ENCODE data around the gene PARVB.

The PARVB gene, protein sequence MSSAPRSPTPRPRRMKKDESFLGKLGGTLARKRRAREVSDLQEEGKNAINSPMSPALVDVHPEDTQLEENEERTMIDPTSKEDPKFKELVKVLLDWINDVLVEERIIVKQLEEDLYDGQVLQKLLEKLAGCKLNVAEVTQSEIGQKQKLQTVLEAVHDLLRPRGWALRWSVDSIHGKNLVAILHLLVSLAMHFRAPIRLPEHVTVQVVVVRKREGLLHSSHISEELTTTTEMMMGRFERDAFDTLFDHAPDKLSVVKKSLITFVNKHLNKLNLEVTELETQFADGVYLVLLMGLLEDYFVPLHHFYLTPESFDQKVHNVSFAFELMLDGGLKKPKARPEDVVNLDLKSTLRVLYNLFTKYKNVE

DNA sequence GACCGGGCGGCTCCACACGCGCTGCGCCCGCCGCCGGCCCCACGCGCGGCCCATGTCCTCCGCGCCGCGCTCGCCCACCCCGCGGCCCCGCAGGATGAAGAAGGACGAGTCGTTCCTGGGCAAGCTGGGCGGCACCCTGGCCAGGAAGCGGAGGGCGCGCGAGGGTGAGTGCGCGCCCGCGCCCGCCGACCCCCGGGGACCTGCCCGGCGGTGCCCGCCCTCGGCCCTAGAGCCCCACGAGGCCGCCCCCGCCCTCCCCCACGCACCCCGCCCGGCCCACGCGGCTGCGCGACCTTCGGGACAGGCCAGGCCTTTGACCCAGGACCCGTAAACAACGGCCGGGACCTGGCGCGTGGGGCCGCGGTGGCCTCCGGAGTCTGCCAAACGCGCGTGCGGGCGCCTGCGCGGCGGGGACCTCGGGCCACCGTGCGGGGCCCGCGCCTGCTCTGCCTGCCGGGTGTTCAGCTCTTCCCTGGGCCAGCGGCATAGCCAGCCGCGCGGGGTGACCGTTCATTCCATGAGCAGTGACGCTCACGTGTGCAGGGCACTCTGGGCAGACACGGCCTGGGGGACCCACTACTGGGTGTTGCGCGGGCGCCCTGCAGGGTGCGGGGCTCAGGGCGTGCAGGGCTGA lies at the start of gene PARVB:
Gene PARVB (plus strand): TSS at position 15 of the 634 bp plus-strand sequence. CDS start 38 bp downstream, at position 53.
- DNase-seq (ENCODE audit: low read depth): peak; percentile 6

DNA sequence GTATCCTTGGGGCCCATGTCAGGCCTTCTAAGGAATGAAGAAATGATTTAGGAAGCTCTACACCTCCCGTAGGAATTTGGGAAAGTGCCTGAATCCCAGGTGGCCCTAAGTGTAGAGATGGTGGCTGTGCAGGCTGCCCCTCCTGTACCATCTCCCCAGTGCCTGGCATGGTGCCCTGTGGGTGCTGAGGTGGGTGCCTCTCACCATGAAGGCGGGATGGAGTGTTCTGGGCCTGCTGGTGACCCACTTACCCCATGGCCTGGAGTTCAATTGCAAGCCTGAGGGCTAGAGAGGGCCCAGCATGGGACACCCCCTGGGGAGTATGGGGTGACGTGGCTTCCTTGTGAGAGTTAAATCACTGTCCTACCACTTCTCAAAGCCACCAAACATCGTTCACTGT lies 49.1 kb upstream of the PARVB start:
- DNase-seq (ENCODE audit: low read depth): no peak

DNA sequence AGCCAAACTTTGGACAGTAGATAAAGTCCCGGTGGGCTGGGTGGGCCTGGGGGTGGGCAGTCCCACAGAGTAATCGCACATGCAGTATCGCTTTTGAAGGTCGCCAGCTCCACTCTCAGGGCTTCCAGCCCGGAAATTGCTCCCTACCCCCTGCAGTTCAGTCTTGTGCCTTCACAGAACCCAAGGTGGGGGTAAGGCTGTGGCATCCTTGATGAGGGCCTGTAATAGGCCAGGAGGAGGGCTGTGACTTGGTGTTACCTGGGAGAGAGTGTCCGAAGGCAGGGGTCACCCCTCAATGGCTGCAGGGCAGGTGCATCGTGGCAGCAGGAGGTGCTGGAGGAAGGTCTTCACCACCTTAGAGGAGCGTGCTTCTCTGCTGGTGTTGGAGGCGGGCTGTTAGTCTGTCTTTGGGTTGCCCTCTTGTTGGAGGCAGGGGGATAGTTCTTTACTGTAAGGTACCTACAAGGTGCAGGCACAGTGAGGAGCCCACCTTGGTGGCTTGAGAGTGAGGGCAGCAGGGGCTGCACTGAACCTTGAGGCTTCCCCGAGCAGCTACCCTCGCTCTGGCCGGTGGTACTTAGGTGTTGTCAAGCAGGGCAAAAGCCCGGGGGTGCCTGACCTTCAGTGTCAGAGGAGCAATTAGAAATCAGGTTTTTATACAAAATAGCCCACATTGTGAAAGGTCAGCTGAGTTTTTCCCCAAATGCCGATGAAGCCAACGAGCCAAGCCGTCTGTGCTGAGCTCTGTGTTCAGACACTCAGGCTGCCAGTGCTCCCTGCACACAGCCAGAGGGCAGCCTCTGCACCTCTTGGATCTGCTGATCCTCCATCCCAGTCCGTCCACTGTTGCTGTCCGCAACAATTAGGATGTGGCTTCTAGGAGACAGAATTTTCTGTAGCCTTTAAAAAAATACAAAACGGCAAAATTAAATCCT lies 47.0 kb upstream of the PARVB start:
- DNase-seq (ENCODE audit: low read depth): no peak

DNA sequence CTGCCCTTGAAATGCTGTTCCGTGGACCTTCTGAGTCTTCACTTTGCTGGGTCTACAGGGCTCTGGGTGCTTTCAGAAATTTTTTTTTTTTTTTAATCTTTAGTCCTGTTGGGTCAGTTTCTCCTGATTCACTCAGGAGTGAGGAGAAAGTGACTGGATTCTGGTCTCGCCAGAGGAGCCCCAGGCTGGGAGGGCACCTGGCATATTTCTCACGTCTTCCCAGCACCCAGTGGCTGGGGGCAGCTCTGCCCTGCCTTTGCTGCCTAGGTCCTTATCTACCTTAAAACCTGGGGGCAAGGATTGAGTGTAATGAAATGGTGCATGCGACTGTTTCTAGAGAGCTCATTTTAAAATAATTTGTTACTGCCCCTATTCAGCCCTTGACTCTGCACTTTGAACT lies 45.5 kb upstream of the PARVB start:
- no peak for DNase-seq (ENCODE audit: low read depth)

DNA sequence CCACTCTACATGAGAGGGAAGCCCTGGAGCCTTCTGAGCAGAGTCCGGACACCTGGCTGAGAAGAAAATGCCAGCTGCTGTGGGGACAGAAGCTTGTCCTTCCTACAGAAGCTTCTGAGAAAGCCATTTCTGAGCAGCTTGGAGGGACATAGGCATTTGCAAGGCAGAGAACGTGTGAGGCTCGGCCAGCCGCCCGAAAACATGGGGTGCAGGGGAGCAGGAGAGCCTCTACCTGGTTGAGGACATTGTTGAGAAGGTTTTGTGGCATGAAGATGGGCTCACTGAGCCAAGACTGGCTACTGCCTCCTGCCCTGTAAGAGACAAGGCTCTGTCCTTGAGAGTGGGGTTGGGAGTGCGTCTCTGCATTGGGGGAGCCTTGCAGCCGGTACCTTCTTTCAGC lies 43.5 kb upstream of the PARVB start:
- DNase-seq (ENCODE audit: low read depth): no peak

DNA sequence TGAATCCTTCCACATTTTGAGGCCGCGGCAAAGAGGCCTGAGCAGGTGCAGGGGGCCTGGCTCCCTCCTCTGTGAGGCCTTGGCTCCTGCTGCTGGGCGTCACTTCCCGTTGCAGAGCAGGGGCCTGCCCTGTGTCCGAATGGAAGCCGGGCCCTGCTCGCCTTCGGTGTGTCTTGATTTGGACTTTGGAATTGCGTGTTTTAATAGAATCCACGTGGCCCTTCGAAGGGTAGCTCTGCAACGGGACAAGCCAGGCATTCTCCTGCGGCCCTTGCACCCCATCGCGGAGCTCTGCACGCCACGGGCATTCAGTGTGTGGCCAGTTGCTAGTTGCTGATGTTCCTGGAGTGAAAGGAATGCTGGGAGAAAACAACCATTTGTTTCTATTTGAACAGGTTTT lies 43.1 kb upstream of the PARVB start:
- DNase-seq (ENCODE audit: low read depth): no peak

DNA sequence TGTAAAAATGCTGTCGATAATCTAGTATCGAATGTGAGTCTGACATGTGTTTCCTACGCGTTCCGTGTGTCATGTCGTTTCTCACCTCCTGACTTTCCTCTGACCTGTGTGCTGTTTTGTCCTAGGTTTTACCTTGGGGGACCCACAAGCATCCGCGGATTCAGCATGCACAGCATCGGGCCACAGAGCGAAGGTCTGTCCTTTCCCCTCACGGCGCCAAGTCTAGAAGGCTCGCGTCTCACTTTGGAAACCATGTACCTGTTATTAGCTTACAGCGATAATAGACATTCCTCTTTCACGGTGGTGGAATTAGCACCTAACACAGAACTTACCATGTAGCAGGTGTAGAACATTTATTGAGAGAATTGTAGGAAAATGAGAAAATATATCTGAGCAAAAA lies 40.3 kb upstream of the PARVB start:
- DNase-seq (ENCODE audit: low read depth): no peak

DNA sequence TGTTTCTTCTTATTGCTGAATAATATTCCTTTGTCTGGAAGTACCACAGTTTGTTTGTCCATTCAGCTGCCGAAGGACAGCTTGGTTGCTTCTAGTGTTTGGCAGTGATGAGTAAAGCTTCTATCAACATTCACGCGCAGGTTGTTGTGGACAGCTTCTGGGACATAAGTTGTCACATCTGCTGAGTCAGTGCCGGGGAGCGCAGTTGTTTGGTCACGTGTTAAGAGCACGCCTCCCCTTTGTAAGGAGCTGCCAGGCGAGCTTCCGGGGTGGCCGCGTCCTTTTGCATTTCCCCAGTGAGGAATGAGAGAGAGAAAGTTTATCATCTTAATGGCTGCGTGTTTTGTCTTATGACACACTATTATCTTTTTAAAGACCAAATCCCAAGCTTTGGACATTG lies 38.6 kb upstream of the PARVB start:
- DNase-seq (ENCODE audit: low read depth): no peak

DNA sequence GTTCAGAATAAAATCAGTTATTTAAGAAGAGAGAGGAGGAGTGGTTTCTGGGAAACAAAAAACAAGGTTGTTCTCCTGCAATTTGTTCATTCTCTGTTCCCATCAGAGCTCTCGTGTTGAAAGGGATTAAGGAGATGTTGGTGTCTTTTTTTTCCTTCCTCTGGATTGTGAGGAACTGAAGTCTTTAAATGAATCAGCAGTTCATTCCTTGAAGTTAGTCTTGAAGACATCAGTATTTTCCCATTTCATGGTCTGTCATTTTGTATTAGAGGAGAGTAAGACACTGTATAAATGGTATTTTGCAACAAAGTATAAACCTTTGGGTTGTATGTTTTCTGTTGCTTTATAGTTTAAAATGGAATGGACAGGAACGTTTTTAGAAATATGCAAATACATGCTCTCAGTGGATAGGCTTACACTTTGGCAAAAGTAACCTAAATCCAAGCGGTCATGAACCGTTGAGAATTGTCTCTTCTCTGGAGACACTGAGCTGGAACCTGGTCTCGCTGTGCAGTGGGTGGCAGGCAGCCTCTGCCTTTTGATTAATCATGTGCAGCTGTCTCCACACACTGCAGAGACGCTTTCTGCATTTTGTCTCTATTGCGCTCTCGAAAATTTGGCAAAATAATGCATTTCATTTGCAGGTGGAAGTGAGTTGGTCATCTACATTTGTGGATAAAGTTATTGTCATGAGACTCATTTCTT lies 35.8 kb upstream of the PARVB start:
- no peak for DNase-seq (ENCODE audit: low read depth)

DNA sequence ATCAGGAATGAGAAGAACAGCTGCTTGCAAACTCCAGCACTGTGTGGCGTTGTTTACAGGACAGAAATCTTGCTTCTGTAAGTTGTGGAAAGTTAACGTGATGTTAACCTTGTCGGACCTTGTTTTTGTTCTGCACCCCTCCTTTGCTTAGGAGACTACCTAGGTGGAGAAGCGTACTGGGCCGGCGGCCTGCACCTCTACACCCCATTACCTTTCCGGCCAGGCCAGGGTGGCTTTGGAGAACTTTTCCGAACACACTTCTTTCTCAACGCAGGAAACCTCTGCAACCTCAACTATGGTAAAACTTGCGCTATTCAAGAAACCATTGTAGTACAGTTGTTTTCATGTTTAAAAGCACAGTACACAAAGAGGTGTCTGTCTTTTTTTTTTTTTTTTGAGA lies 35.1 kb upstream of the PARVB start:
- DNase-seq (ENCODE audit: low read depth): no peak

DNA sequence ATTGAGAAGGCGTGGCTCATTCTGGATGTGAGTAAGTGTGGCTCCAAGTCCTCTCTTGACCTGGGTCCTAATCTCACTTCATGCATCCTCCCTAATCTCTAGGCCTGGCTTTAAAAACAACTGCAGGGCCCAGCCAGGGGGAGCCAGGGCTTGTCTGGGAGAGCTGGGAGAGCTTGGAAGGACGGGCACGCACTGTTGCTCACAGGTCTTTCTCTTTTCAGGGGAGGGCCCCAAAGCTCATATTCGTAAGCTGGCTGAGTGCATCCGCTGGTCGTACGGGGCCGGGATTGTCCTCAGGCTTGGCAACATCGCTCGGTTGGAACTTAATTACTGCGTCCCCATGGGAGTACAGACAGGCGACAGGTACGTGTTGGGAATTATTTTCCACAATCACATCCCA lies 34.1 kb upstream of the PARVB start:
- DNase-seq (ENCODE audit: low read depth): no peak

DNA sequence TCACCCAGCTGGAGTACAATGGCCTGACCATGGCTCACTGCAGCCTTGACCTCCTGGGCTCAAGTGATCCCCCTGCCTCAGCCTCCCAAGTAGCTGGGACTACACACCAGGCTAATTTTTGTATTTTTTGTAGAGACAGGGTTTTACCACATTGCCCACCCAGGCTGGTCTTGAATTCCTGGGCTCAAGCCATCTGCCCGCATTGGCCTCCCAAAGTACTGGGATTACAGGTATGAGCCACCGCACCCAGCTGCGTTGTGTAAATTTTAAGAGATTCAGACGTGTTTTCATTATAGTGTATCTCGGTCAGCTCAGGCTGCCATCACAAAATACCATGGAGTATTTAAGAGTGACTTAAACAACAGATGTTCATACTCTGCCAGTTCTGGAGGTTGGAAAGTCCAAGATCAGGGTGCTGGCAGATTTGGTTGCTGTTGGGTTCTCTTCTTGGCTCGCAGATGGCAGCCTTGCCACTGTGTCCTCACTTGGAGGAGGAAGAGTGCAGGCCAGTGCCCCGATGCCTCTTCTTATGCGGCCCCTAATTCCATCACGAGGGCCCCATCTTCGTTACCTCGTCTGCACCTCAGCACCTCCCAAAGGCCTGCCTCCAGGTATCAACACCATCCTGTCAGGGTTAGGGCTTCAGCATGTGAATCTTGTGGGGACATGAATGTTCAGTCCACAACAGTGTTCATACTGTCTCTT lies 32.6 kb upstream of the PARVB start:
- no peak for DNase-seq (ENCODE audit: low read depth)

DNA sequence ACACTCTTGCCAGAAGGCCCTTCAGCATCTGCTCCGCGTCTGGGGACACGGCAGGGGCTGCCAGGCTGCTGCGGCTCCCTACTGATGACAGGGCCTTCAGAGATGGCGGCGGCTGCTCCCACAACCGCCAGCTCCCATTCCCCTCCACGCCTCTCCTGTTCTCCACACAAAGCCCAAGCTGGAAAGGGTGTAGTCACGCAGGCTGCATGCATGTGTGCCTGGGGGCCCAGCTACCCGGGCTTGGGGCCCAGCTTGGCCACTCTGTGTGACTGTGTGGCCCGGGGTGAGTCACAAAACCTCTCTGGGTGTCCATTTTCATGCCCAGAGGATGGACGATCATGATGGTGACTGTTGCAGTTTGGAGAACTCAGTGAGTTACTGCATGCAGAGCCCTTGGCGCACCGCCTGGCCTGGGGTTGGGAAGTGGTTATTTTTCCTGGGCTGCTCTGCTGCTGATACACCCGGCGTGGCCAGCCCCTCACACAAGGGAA lies 31.7 kb upstream of the PARVB start:
- no peak for DNase-seq (ENCODE audit: low read depth)

DNA sequence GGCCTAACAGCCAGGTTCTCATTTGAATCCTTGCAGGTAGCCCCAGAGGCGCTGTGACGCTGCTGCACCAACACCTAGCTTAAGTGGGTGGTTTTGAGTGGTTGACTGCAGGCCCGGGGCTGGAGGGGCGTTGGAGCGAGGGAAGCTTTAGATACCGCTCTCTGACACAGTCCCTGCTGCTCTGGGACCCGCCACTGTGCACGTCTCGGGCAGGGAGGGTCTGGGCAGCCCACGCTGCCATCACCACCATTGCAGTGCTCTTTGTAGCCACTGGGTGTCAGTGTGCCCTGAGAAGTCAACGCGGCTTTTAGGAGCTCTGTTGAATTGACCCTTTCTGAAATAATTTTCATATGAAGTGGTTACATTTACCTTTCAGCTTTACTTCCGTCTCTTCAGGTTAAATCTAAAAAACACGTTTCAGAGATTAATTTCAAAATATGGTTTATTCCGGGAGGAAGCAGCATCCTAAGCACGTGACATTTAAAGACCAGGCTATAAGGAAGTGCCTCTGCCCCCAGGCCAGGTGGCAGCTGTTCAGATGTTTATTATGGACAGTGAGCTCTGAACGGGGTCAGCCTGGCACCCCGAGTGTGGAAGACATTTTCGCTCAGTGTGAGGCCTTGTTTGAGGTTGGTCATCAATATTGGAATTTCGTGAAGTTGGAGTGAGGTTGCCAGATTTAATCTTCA lies 30.9 kb upstream of the PARVB start:
- peak; percentile 40 for DNase-seq (ENCODE audit: low read depth)

DNA sequence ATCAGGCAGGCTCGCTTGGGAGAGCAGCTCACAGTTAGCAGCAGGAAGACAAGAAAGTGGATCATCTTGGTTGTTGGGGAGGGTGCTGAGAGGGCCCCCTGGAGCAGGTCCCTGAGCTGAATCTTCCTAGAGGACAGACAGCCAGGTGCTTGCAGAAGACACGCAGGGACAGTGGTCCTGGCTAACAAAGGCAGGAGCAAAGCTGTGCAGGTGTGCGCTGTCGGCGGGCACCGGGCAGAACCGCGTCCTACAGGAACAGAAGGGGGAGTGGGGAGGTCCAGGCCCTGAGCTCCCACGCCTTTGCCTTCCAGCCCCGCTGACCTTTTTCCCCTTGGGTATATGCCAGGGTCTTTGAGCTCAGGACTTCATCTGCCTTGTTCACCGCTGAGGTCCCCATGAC lies 30.1 kb upstream of the PARVB start:
- no peak for DNase-seq (ENCODE audit: low read depth)

DNA sequence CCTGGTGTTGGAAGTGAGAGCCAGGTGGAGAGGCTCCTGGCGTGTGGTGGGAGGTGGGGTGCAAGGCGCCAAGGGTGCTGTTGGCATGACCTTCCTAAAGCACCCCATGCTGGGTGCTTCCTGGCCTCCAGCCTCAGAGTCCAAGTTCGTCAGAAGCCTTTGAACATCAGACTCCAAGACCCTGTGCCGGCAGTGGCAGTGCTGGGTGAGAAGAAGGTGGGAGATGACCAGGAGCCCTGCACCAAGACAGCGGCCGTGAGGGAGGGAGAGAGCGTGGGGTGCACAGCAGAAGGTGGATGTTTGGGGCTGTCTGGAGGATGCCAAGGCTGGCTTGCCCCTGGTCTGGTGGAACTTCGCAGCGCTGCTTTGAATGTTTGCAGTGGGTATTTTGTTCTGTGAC lies 29.7 kb upstream of the PARVB start:
- no peak for DNase-seq (ENCODE audit: low read depth)

DNA sequence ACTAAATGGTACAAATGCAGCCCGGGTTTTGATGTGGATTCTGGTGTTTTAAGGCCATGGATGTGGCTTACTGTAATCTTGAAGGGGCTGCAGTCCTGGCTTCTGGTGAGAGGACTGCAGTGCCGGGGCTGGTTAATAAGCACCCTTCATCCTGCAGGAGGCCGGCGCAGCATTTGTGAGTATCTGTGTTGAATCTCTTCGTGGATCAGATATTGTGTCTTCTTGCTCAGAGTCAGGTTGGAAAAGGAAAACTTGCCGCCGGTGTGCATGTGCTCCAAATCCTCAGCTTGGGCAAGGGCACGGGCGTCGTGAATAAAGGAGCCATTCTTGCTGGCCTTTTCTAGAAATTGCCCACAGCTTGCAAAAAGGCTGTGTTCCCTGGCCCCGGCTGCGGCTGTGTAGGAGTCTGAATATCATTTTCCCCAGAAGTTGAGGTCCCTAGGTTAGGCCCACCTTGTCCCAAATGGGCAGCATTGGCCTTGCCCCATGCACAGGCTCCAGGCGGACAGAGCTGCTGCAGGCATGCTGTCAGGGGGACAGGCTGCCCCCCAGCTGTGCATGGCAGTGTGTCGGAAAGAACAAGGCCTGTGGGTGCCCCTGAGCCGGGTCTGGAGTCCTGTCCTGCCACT lies 28.9 kb upstream of the PARVB start:
- DNase-seq (ENCODE audit: low read depth): no peak

DNA sequence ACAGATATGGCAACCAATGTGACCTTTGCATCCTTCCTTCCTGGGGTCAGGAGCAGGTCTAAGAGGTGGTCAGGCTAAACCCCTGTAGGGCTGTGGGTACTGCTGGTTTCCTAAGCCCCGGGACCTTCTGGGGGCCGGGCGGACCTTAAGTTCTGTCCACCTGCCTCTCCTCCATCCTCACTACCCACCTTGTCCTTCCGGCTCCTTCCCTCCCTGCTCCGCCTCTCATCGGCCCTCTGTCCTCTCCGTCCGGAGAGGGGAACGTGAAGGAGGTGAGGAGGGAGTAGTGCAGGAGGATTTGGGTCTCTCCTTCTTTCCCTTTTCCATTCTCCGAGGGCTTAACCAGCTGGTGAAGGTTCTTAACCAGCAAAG lies 28.3 kb upstream of the PARVB start:
- DNase-seq (ENCODE audit: low read depth): no peak

DNA sequence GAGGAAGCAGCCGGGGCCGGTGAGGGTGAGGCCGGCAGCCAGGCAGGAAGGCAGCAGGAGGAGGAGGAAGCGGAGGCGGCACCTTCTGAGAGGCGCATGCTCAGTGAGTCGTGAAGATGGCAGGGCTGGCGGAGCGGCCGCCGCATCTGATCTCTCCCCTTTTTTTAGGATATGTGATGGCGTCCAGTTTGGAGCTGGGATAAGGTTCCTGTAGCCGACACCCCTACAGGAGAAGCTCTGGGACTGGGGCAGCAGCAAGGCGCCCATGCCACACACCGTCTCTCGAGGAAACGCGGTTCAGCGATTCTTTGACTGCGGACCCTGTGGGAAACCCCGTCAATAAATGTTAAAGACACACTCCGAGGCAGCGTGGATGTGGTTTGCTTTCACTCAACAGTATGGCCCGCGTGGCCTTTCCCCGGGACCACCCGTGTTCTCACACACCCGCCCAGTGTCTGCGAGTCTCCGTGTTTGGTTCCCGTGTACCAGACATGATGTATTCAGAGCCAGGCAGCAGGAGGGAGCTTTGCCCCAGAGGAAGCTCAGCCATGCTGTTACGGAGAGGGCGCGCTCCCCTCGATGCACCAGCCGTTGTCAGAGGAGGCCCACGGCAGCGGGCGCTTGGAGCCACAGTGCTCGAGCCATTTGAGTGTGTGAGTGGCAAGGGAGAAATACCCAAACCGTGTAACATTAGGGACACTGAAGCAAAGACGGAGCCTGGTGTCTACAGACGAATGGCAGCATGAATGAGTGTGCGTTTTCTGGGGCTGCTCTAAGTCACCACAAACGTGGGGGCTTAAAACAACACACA lies 27.7 kb upstream of the PARVB start:
- peak; percentile 58 for DNase-seq (ENCODE audit: low read depth)

DNA sequence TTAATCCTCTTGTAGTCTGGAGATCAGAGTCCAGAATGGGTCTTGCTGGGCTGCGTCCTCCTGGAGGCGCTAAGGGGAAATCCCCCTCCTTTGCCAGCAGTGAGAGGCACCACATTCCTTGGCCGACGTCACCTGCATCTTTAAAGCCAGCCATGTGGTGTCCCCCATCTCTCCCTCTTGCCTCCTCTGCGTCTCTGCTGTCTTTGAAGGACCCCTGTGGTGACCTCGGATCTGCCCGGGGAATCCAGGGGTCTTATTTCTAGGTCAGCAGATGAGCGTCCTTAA lies 27.2 kb upstream of the PARVB start:
- no peak for DNase-seq (ENCODE audit: low read depth)

All from activated T-helper 9 cell treated with anti-CD3 and anti-CD28 coated beads, Interleukin-2, amount 50 U/mL, for 16 hours (primary cell).